H1 (cell line): ENCODE measurements around the gene VPS35L. TPM values are rescaled to one million over a fixed set of nuclear protein-coding genes. Genes with fewer than 3 reads are reported as not detected.

ENCODE experiments used
- CTCF ChIA-PET: fragments of 300-600 bp; sonication (Branson Sonifier 250); formaldehyde crosslinking; loops from one replicate; lab custom pipeline; 2021; ENCODE audit not compliant: partially characterized antibody; lab: Charles Lee
- POLR2A ChIA-PET: fragments of 300-600 bp; sonication (Branson Sonifier 250); formaldehyde crosslinking; loops from one replicate; lab custom pipeline; 2021; ENCODE audit warnings: inconsistent platforms; ENCODE audit not compliant: partially characterized antibody; lab: Charles Lee
- DNase-seq, 2 experiments: peaks; one replicate each; pipeline versions ENCODE4 v3.0.0 to v3.0.0-alpha.2; 2010 to 2022; ENCODE audit warnings: low spot score in 2 of 2, low read depth in 1 of 2, mixed read lengths in 1 of 2
- FAIRE-seq: peaks from 2 replicates; lab custom pipeline; 2011; peaks lifted over from hg19 to GRCh38; lab: Jason Lieb, UNC
- H2AFZ ChIP-seq: 2 replicates; pipeline ENCODE4 v1.8.1; 2012; ENCODE audit warnings: low read length, inconsistent platforms
- H2AK5ac ChIP-seq: 2 replicates; pipeline ENCODE4 v1.6.1; 2013; ENCODE audit warnings: low read depth, low read length
- H2BK120ac ChIP-seq: replicated peaks from 2 replicates; pipeline ENCODE3; 2013; ENCODE audit warnings: low read depth, low read length, inconsistent platforms
- H2BK12ac ChIP-seq: 2 replicates; pipeline ENCODE4 v1.6.1; 2013; ENCODE audit warnings: low read depth, low read length
- H2BK15ac ChIP-seq: 2 replicates; pipeline ENCODE4 v1.6.1; 2013; ENCODE audit warnings: low read length
- H2BK20ac ChIP-seq: 2 replicates; pipeline ENCODE4 v1.6.1; 2013; ENCODE audit warnings: low read length
- H2BK5ac ChIP-seq: 2 replicates; pipeline ENCODE4 v1.6.1; 2013; ENCODE audit warnings: low read depth, low read length
- H3K14ac ChIP-seq: 2 replicates; pipeline ENCODE4 v1.6.1; 2013; ENCODE audit warnings: inconsistent platforms; ENCODE audit not compliant: insufficient read length
- H3K18ac ChIP-seq: 2 replicates; pipeline ENCODE4 v1.6.1; 2013; ENCODE audit warnings: low read length; ENCODE audit errors: extremely low read depth
- H3K23ac ChIP-seq: 2 replicates; pipeline ENCODE4 v1.6.1; 2013; ENCODE audit warnings: inconsistent platforms; ENCODE audit not compliant: insufficient read length
- H3K23me2 ChIP-seq: 2 replicates; pipeline ENCODE4 v1.6.1; 2013; ENCODE audit warnings: low read depth, low read length
- H3K27ac ChIP-seq: 2 replicates; pipeline ENCODE4 v1.6.1; 2011; ENCODE audit warnings: low read depth, low read length, inconsistent platforms
- H3K27me3 ChIP-seq, 4 experiments: replicated peaks in 1 of 4; 1 replicate in 1 of 4; 2 replicates in 3 of 4; pipeline versions ENCODE4 v1.6.1 to v1.8.1; 2011 to 2013; ENCODE audit warnings: low read length in 3 of 4, mild to moderate bottlenecking in 3 of 4, inconsistent platforms in 2 of 4, mixed read lengths in 2 of 4, moderate library complexity in 1 of 4; ENCODE audit not compliant: control insufficient read depth in 3 of 4, insufficient read depth in 3 of 4; ENCODE audit errors: extremely low read depth in 1 of 4
- H3K36me3 ChIP-seq, 4 experiments: 2 replicates each; pipeline versions ENCODE4 v1.6.1 to v1.8.1; 2011 to 2013; ENCODE audit warnings: mild to moderate bottlenecking in 4 of 4, low read length in 3 of 4, moderate library complexity in 2 of 4, control low read depth in 1 of 4, inconsistent platforms in 1 of 4; ENCODE audit not compliant: insufficient read depth in 4 of 4, control insufficient read depth in 2 of 4
- H3K4ac ChIP-seq: replicated peaks from 2 replicates; pipeline ENCODE3; 2013; ENCODE audit warnings: low read length, low read depth, mixed read lengths, inconsistent platforms; ENCODE audit not compliant: insufficient read length
- H3K4me1 ChIP-seq, 4 experiments: replicated peaks in 1 of 4; 1 replicate in 1 of 4; 2 replicates in 3 of 4; pipeline versions ENCODE4 v1.6.1 to v1.8.1; 2011 to 2013; ENCODE audit warnings: low read length in 3 of 4, inconsistent platforms in 2 of 4, mixed read lengths in 1 of 4; ENCODE audit not compliant: insufficient read depth in 4 of 4, control insufficient read depth in 3 of 4
- H3K4me2 ChIP-seq, 2 experiments: 2 replicates each; pipeline versions ENCODE4 v1.6.1 to v1.8.1; 2011 to 2013; ENCODE audit warnings: low read depth in 2 of 2, low read length in 2 of 2, control low read depth in 1 of 2, inconsistent platforms in 1 of 2, mild to moderate bottlenecking in 1 of 2; ENCODE audit not compliant: insufficient read depth in 1 of 2
- H3K4me3 ChIP-seq, 4 experiments: fragments of 200-600, 300-600 bp in 1 of 4; sonication (generic), shearing (Covaris generic), sonication (Bioruptor Twin) in 1 of 4; 2 replicates each; pipeline versions ENCODE4 v1.5.1 to v1.8.1; 2011 to 2016; ENCODE audit warnings: low read length in 4 of 4, low read depth in 3 of 4, control low read depth in 2 of 4, inconsistent platforms in 2 of 4, mild to moderate bottlenecking in 2 of 4, mixed read lengths in 1 of 4, moderate library complexity in 1 of 4; ENCODE audit not compliant: insufficient read depth in 2 of 4; ENCODE audit errors: extremely low read depth in 1 of 4
- H3K56ac ChIP-seq: replicated peaks from 2 replicates; pipeline ENCODE3; 2013; ENCODE audit warnings: low read depth, mild to moderate bottlenecking, mixed read lengths, low read length, inconsistent platforms; ENCODE audit not compliant: insufficient read length
- H3K79me1 ChIP-seq: 2 replicates; pipeline ENCODE4 v1.6.1; 2013; ENCODE audit warnings: low read depth, low read length, control low read depth
- H3K79me2 ChIP-seq, 2 experiments: 2 replicates each; pipeline versions ENCODE4 v1.6.1 to v1.8.1; 2012 to 2013; ENCODE audit warnings: low read length in 2 of 2, mild to moderate bottlenecking in 2 of 2, inconsistent platforms in 1 of 2; ENCODE audit not compliant: insufficient read depth in 2 of 2, control insufficient read depth in 1 of 2
- H3K9ac ChIP-seq, 4 experiments: replicated peaks in 1 of 4; 1 replicate in 1 of 4; 2 replicates in 3 of 4; pipeline versions ENCODE4 v1.6.1 to v1.8.1; 2011 to 2013; ENCODE audit warnings: low read depth in 3 of 4, low read length in 3 of 4, control low read depth in 2 of 4, mild to moderate bottlenecking in 2 of 4, moderate library complexity in 2 of 4, inconsistent platforms in 1 of 4; ENCODE audit errors: extremely low read depth in 1 of 4
- H3K9me3 ChIP-seq, 2 experiments: 2 replicates each; pipeline versions ENCODE4 v1.6.1 to v1.8.1; 2012 to 2013; ENCODE audit warnings: mild to moderate bottlenecking in 2 of 2, moderate library complexity in 2 of 2, control low read depth in 1 of 2, inconsistent platforms in 1 of 2, low read depth in 1 of 2, low read length in 1 of 2, mixed read lengths in 1 of 2; ENCODE audit not compliant: insufficient read depth in 2 of 2
- H4K20me1 ChIP-seq, 2 experiments: replicated peaks in 1 of 2; 2 replicates each; pipeline versions ENCODE3 to v1.8.1; 2011 to 2013; ENCODE audit warnings: inconsistent platforms in 2 of 2, low read length in 2 of 2, mild to moderate bottlenecking in 1 of 2; ENCODE audit not compliant: insufficient read depth in 2 of 2, control insufficient read depth in 1 of 2
- H4K5ac ChIP-seq: 2 replicates; pipeline ENCODE4 v1.6.1; 2013; ENCODE audit warnings: low read length, low read depth, mixed read lengths, inconsistent platforms; ENCODE audit not compliant: insufficient read length
- H4K8ac ChIP-seq: 2 replicates; pipeline ENCODE4 v1.8.0; 2013; ENCODE audit warnings: mild to moderate bottlenecking, moderate library complexity, low read length, inconsistent platforms; ENCODE audit not compliant: insufficient read depth; ENCODE audit errors: extremely low read depth
- H4K91ac ChIP-seq: replicated peaks from 2 replicates; pipeline ENCODE3; 2013; ENCODE audit warnings: low read length, mixed read lengths, inconsistent platforms; ENCODE audit not compliant: insufficient read length
- CBX8 ChIP-seq: fragments of 300-800, 300-1000 bp; sonication (generic); IDR thresholded peaks from 2 replicates; pipeline ENCODE4 v1.7.1; 2016; ENCODE audit warnings: low read depth, low read length, borderline replicate concordance
- CREB1 ChIP-seq: IDR thresholded peaks from 2 replicates; pipeline ENCODE4 v1.6.1; 2012; ENCODE audit warnings: inconsistent platforms
- HDAC2 ChIP-seq, 2 experiments: fragments of 300-600 bp in 1 of 2; sonication (generic) in 1 of 2; IDR thresholded peaks; 2 replicates each; pipeline ENCODE4 v1.6.1; 2011 to 2012; ENCODE audit warnings: low read depth in 2 of 2, low read length in 2 of 2, mild to moderate bottlenecking in 2 of 2, moderate library complexity in 2 of 2, borderline replicate concordance in 1 of 2, inconsistent platforms in 1 of 2
- KDM1A ChIP-seq: fragments of 200-600, 300-600 bp; sonication (generic); IDR thresholded peaks from 2 replicates; pipeline ENCODE4 v1.7.1; 2016; ENCODE audit warnings: mild to moderate bottlenecking, low read length, borderline replicate concordance
- NRF1 ChIP-seq: IDR thresholded peaks from 2 replicates; pipeline ENCODE4 v1.6.1; 2011; ENCODE audit warnings: mild to moderate bottlenecking, low read depth, low read length, improper control_type of control experiment
- SP4 ChIP-seq: IDR thresholded peaks from 2 replicates; pipeline ENCODE4 v1.6.1; 2012; ENCODE audit warnings: low read length, inconsistent platforms
- SRF ChIP-seq: IDR thresholded peaks from 2 replicates; pipeline ENCODE4 v1.6.1; 2011; ENCODE audit warnings: mild to moderate bottlenecking, low read depth, low read length, moderate library complexity
- ZNF274 ChIP-seq: IDR thresholded peaks from 2 replicates; pipeline ENCODE4 v1.7.0; 2012; ENCODE audit warnings: low read length, borderline replicate concordance; ENCODE audit errors: extremely low read depth
- WGBS, 2 experiments: shearing (Covaris generic) in 1 of 2; methylation state at CpG; one replicate each; pipeline versions ENCODE4 v1.1.6 to v1.1.7; 2013 to 2015; ENCODE audit warnings: low lambda C conversion rate in 2 of 2, mixed read lengths in 2 of 2, inconsistent platforms in 1 of 2, low coverage in 1 of 2, missing lambda C conversion rate in 1 of 2; ENCODE audit not compliant: insufficient replicate concordance in 2 of 2, insufficient coverage in 1 of 2, insufficient read length in 1 of 2; ENCODE audit errors: extremely low coverage in 1 of 2, missing lambda C conversion rate in 1 of 2; 5-methylcytosine and 5-hydroxymethylcytosine counted together
- polyA plus RNA-seq, 7 experiments: library from polyadenylated mRNA; depleted of rRNA in 3 of 7; stranded (reverse) in 5 of 7; unstranded in 2 of 7; fragments of >200 nt in 5 of 7; fragments of 200-250 nt in 2 of 7; gene quantifications; 1 replicate in 5 of 7; 2 replicates in 1 of 7; 4 replicates in 1 of 7; pipeline versions ENCODE4 v1.2.1 to v1.2.3, GENCODE V29; 2011 to 2013; ENCODE audit warnings: missing spikeins in 2 of 7, mixed read lengths in 2 of 7
- total RNA-seq: library from RNA; stranded (reverse); fragmentation: NEBNext Ultra II Directional; extraction: Animal tissue kit (Norgen Biotek cat#: 25700); gene quantifications from 2 replicates; pipeline ENCODE4 v1.2.1, GENCODE V29; 2021
- TF ChIP-seq, protein P1 (sequence below): IDR thresholded peaks from 2 replicates; pipeline ENCODE4 v1.6.1; 2012; ENCODE audit warnings: inconsistent platforms

The VPS35L gene
- total and polyA plus RNA-seq, 2 of the 8 experiments (the other 6 are each of a cell fraction or from before 2014, with no cell fraction given) = 31.5 to 57.1 TPM

DNA sequence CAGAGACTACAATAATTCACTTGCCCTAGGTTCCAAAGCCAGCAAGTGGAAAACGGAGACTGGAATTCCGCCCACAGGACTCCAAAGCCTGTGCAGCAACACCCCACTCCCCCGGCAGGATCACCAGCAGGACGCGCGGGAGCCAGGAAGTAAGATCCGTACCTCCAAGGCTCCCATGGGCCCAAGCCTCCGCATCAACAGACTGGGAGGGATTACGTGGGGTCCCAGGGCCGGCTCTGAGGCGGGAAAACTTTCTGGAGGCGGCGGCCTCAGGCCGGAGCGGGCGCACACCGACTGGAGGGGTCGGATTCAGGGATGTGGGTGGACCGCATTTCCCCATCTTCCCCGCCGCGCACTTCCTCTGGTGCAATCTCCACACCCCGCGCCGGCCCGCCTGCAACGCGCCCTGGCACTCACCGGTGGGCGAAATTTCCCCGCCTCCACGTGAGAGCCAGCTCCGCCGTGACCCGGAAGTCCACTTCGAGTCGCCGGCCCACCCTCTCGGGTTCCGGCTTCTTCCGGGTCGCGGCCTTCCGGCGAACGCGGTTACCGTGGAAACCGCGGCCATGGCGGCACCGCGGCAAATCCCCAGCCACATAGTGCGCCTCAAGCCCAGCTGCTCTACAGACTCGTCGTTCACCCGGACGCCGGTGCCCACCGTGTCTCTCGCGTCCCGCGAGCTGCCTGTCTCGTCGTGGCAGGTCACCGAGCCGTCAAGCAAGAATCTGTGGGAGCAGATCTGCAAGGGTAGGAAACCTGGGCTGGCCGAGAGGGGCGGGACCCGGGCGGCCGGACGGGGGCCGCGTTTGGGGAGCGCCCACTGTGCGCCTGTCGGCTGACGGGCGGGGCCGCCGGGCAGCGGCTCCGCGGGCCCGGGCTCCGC is 162.5 kb downstream of the VPS35L start, which contains the start of the genes IQCK and KNOP1:
IQCK (plus strand) TSS at position 531 of the 883 bp plus-strand sequence; CDS start at position 567, 36 bp downstream.
KNOP1 (minus strand) TSS at position 487 of the 883 bp plus-strand sequence. CDS start 3,192 bp downstream, outside the sequence.
- ChIA-PET POLR2A (interaction anchor here (0.8 to 4.2 kb wide), 23 partner anchors 9 to 958 kb away, joined by 3 to 23 read pairs (median 6); partner anchors contain the start of genes GDE1, GPRC5B and VPS35L), CTCF (interaction anchor here (1.8 kb wide), 1 partner anchor 165 kb away, joined by 6 read pairs; no protein-coding TSS in a partner anchor)
- Histone ChIP-seq H3K9ac (peak within 1 kb of the TSS; percentile 92 to 96 (median 96)), H3K36me3 (peaks cover 10 to 25% (median 15%) of the 10 kb centered on the region in 4 experiments; a peak in 7 of 8 replicates), H4K91ac (peak within 1 kb of the TSS; percentile 92), H3K23ac (no peak within 1 kb of the TSS), H2AK5ac (peak within 1 kb of the TSS; percentile 3; the same call in 1 of the 2 replicates), H3K9me3 (no peaks in the 10 kb centered on the region), H3K23me2 (peaks cover 5% of the 10 kb centered on the region), H2AFZ (peak within 1 kb of the TSS; percentile 77), H3K4me1 (peaks cover 0 to 13% (median 5%) of the 10 kb centered on the region in 4 experiments; a peak in 5 of 7 replicates), H3K27ac (peak within 1 kb of the TSS; percentile 94), H2BK12ac (no peak within 1 kb of the TSS), H3K4me3 (peak within 1 kb of the TSS; percentile 96 to 99 (median 97)), H3K18ac (peak within 1 kb of the TSS; percentile 96), H3K4ac (peak within 1 kb of the TSS; percentile 96), H4K20me1 (peaks cover 13 to 16% of the 10 kb centered on the region in 2 experiments), H4K8ac (peak within 1 kb of the TSS; percentile 97), H3K14ac (peak within 1 kb of the TSS; percentile 89), H3K4me2 (peak within 1 kb of the TSS; percentile 87 to 88), H3K56ac (peak within 1 kb of the TSS; percentile 90), H3K79me1 (peaks cover 2% of the 10 kb centered on the region; the same call in 1 of the 2 replicates), H2BK120ac (peak within 1 kb of the TSS; percentile 79), H2BK5ac (peak within 1 kb of the TSS; percentile 84), H2BK20ac (no peak within 1 kb of the TSS), H3K27me3 (no peaks in the 10 kb centered on the region), H3K79me2 (peaks cover 36 to 68% of the 10 kb centered on the region in 2 experiments), H4K5ac (peak within 1 kb of the TSS; percentile 92), H2BK15ac (peak within 1 kb of the TSS; percentile 25)
- DNase-seq (peak; percentile 78 to 88), FAIRE-seq (no peak)
- 1% methylated on average over 65 of the region's 88 CpGs; no CpG with 5 or more reads in 1 of the 2 experiments for WGBS, 2 experiments
- TF ChIP-seq, protein P1, sequence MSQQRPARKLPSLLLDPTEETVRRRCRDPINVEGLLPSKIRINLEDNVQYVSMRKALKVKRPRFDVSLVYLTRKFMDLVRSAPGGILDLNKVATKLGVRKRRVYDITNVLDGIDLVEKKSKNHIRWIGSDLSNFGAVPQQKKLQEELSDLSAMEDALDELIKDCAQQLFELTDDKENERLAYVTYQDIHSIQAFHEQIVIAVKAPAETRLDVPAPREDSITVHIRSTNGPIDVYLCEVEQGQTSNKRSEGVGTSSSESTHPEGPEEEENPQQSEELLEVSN = peak; percentile 70; the same call in 1 of the 2 replicates
- TF ChIP-seq CREB1 (peak; percentile 7; the same call in 1 of the 2 replicates), HDAC2 (IDR thresholded peaks at IDR 0.05; ENCODE audit: borderline replicate concordance in 1 of 2, low read depth in 2 of 2, low read length in 2 of 2) (peak; percentile 45 to 98; a peak in 2 of 4 replicates), SRF (no peak), SP4 (no peak), NRF1 (no peak), CBX8 (no peak), ZNF274 (no peak), KDM1A (no peak)
